ENCODE measurements around the gene PEX10. TPM values are rescaled to one million over a fixed set of nuclear protein-coding genes. Genes with fewer than 3 reads are reported as not detected.

PEX10 gene
- total and polyA plus RNA-seq, 2 of the 8 experiments (the other 6 are each of a cell fraction or from before 2014, with no cell fraction given) = 24.3 to 26.9 TPM

DNA sequence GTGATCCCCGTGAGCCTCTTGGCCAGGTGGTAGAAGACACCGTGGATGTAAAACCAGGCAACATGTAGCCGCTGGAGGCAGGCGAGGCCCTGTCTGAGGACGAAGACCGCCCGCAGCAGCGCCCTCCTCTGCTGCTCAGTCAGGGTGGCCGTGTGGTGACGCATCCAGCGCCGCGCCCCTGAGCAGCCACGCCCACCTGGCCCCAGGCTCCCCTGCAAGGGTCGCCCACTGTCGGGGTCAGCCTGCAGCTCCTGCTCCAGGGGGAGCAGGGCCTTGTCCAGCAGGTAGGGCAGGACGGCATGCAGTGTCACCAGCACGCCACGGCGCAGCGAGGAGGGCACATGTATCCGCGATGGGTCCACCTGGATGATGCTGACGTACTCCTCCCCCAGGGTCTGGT is 3.9 kb downstream of the PEX10 start:
- DNase-seq (ENCODE audit: low read depth in 1 of 2, low spot score in 2 of 2) = no peak

More for the DNA sequence above, 3.9 kb downstream of the PEX10 start:
- peaks cover 17 to 34% (median 27%) of the 10 kb centered on the region in 4 experiments; a peak in 7 of 8 replicates for H3K36me3 ChIP-seq (ENCODE audit: control insufficient read depth in 2 of 4, insufficient read depth in 4 of 4, low read length in 3 of 4)
- H3K79me2 ChIP-seq (ENCODE audit: control insufficient read depth in 1 of 2, insufficient read depth in 2 of 2, low read length in 2 of 2) = peaks cover 0 to 6% of the 10 kb centered on the region in 2 experiments; a peak in 1 of 4 replicates
- H4K91ac ChIP-seq (replicated peaks; ENCODE audit: insufficient read length, low read length) = no peak overlapping the region
- peaks cover 0 to 6% (median 3%) of the 10 kb centered on the region in 4 experiments; a peak in 3 of 7 replicates for H3K4me1 ChIP-seq (replicated peaks in 1 of 4; ENCODE audit: control insufficient read depth in 3 of 4, insufficient read depth in 4 of 4, low read length in 3 of 4)
- ChIA-PET CTCF (ENCODE audit: partially characterized antibody) (interaction anchor here (2.4 kb wide), 1 partner anchor 139 kb away, joined by 10 read pairs; no protein-coding TSS in a partner anchor), POLR2A (ENCODE audit: partially characterized antibody) (interaction anchor here (1.1 to 4.4 kb wide), 3 partner anchors 11 to 24 kb away, joined by 3 to 29 read pairs (median 4); no protein-coding TSS in a partner anchor)
- no peak overlapping the region for H3K14ac ChIP-seq (ENCODE audit: insufficient read length)
- H3K23me2 ChIP-seq (ENCODE audit: low read depth, low read length) = peaks cover 11% of the 10 kb centered on the region
- no peak overlapping the region for H2AFZ ChIP-seq (ENCODE audit: low read length)
- H3K4ac ChIP-seq (replicated peaks; ENCODE audit: insufficient read length, low read depth, low read length) = no peak overlapping the region
- no peaks in the 10 kb centered on the region for H3K27me3 ChIP-seq (replicated peaks in 1 of 4; ENCODE audit: control insufficient read depth in 3 of 4, extremely low read depth in 1 of 4, insufficient read depth in 3 of 4, low read length in 3 of 4)
- H2BK120ac ChIP-seq (replicated peaks; ENCODE audit: low read depth, low read length) = no peak overlapping the region
- no peak overlapping the region for H2BK12ac ChIP-seq (ENCODE audit: low read depth, low read length)
- H4K8ac ChIP-seq (ENCODE audit: extremely low read depth, insufficient read depth, low read length) = no peak overlapping the region
- no peak overlapping the region for H2BK20ac ChIP-seq (ENCODE audit: low read length)
- no peak overlapping the region for H3K9ac ChIP-seq (replicated peaks in 1 of 4; ENCODE audit: extremely low read depth in 1 of 4, low read depth in 3 of 4, low read length in 3 of 4)
- no peaks in the 10 kb centered on the region for H3K9me3 ChIP-seq (ENCODE audit: insufficient read depth in 2 of 2, low read depth in 1 of 2, low read length in 1 of 2)
- no peak for TF ChIP-seq POU5F1 (IDR thresholded peaks at IDR 0.05; ENCODE audit: low read depth, low read length)
- no peak for TF ChIP-seq YY1 (IDR thresholded peaks at IDR 0.05; ENCODE audit: low read depth, low read length)
- no peak for TF ChIP-seq EP300 (IDR thresholded peaks at IDR 0.05; ENCODE audit: borderline replicate concordance in 1 of 2, low read depth in 2 of 2, low read length in 2 of 2)
- no peak for TF ChIP-seq ZNF274 (IDR thresholded peaks at IDR 0.05; ENCODE audit: borderline replicate concordance, extremely low read depth, low read length)
- TF ChIP-seq, protein P1, sequence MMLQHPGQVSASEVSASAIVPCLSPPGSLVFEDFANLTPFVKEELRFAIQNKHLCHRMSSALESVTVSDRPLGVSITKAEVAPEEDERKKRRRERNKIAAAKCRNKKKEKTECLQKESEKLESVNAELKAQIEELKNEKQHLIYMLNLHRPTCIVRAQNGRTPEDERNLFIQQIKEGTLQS (IDR thresholded peaks at IDR 0.05; ENCODE audit: insufficient read depth, low read depth, low read length) = no peak
- TF ChIP-seq MAX (IDR thresholded peaks at IDR 0.05) = no peak
- TF ChIP-seq SAP30 (IDR thresholded peaks at IDR 0.05; ENCODE audit: insufficient read depth, insufficient replicate concordance, low read length) = no peak
- TF ChIP-seq TAF7 (optimal IDR thresholded peaks at IDR 0.05; ENCODE audit: borderline replicate concordance, low read depth, low read length) = no peak
- no peak overlapping the region for H3K4me2 ChIP-seq (ENCODE audit: insufficient read depth in 1 of 2, low read depth in 2 of 2, low read length in 2 of 2)
- H3K56ac ChIP-seq (replicated peaks; ENCODE audit: insufficient read length, low read depth, low read length) = no peak overlapping the region
- no peak overlapping the region for H3K27ac ChIP-seq (ENCODE audit: low read depth, low read length)
- no peak overlapping the region for H2BK15ac ChIP-seq (ENCODE audit: low read length)
- no peak overlapping the region for H3K4me3 ChIP-seq (ENCODE audit: extremely low read depth in 1 of 4, insufficient read depth in 2 of 4, low read depth in 3 of 4, low read length in 4 of 4)
- peaks cover 4 to 13% of the 10 kb centered on the region in 2 experiments for H4K20me1 ChIP-seq (replicated peaks in 1 of 2; ENCODE audit: control insufficient read depth in 1 of 2, insufficient read depth in 2 of 2, low read length in 2 of 2)
- 95% methylated on average over 17 of the region's 24 CpGs; no CpG with 5 or more reads in 1 of the 2 experiments for WGBS, 2 experiments (ENCODE audit: extremely low coverage in 1 of 2, insufficient coverage in 1 of 2, insufficient read length in 1 of 2, insufficient replicate concordance in 2 of 2, low coverage in 1 of 2, low lambda C conversion rate in 2 of 2, missing lambda C conversion rate in 1 of 2)
- no peak overlapping the region for H3K23ac ChIP-seq (ENCODE audit: insufficient read length)
- no peak overlapping the region for H2BK5ac ChIP-seq (ENCODE audit: low read depth, low read length)
- no peak for FAIRE-seq
- no peak overlapping the region for H4K5ac ChIP-seq (ENCODE audit: insufficient read length, low read depth, low read length)
- H3K79me1 ChIP-seq (ENCODE audit: low read depth, low read length) = no peaks in the 10 kb centered on the region
- no peak overlapping the region for H3K18ac ChIP-seq (ENCODE audit: extremely low read depth, low read length)
- no peak overlapping the region for H2AK5ac ChIP-seq (ENCODE audit: low read depth, low read length)

Data from H1 (cell line).